ENCODE measurements around the gene FAM161B. TPM values are rescaled to one million over a fixed set of nuclear protein-coding genes. Genes with fewer than 3 reads are reported as not detected.
"Not testable (repeated sequence)": the region's sequence is repeated elsewhere in the genome, so short reads cannot be mapped to it uniquely, and the experiment has no call there.

The FAM161B gene
- total RNA-seq, 6 experiments from 2014 or later, result 3.5 to 4.3 (median 4.2) TPM

DNA sequence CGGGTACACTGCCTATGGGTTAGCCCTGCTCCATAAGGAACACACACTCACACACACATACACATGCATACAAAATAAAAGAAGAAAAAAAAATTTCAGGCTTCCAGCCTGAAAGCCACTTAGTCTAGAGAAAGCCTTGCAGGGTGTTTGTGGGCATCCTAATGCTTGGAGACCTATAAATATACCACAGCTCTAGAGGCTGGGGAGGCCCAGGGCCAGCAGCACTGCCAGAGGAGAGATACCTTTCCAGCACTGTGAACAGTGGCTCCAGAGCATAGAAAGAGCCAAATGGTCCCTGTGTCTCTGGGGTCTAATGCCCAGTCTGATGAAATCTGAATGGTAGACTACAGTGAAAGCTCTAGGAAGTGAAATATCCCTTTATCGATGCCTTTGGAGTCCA lies 12.9 kb downstream of the FAM161B start:
- H3K27me3 Mint-ChIP-seq (ENCODE audit: insufficient read depth), result no peaks in the 10 kb centered on the region; the same call in none of the 2 replicates
- DNase-seq, result no peak
- no peak overlapping the region for H3K4me3 Mint-ChIP-seq
- H3K4me1 Mint-ChIP-seq (ENCODE audit: low read depth), result no peaks in the 10 kb centered on the region
- H3K36me3 Mint-ChIP-seq (ENCODE audit: low read depth), result peaks cover 19% of the 10 kb centered on the region
- TF ChIP-seq, protein P1, sequence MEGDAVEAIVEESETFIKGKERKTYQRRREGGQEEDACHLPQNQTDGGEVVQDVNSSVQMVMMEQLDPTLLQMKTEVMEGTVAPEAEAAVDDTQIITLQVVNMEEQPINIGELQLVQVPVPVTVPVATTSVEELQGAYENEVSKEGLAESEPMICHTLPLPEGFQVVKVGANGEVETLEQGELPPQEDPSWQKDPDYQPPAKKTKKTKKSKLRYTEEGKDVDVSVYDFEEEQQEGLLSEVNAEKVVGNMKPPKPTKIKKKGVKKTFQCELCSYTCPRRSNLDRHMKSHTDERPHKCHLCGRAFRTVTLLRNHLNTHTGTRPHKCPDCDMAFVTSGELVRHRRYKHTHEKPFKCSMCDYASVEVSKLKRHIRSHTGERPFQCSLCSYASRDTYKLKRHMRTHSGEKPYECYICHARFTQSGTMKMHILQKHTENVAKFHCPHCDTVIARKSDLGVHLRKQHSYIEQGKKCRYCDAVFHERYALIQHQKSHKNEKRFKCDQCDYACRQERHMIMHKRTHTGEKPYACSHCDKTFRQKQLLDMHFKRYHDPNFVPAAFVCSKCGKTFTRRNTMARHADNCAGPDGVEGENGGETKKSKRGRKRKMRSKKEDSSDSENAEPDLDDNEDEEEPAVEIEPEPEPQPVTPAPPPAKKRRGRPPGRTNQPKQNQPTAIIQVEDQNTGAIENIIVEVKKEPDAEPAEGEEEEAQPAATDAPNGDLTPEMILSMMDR (IDR thresholded peaks at IDR 0.05), result no peak
- no peak overlapping the region for H3K27ac Mint-ChIP-seq
- H3K9me3 Mint-ChIP-seq, result no peaks in the 10 kb centered on the region

DNA sequence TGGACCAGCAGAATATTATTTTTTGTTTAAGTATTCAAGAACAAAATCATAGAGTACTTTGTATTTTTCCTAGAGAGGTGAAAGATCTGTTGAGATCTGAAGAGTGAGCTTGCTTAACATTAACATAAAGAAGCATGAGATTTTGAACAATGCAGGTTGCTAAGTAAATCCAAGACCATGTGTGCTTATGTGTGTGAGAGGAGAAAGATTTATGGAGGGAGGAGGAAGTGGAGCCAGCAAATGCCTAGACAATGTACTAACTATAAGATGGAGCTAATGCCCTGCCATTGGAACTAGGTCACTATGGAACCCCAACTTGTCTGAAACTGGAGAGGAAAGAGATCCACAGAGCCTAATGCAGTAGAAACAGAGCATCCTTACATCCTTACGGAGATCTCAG lies 13.3 kb downstream of the FAM161B start:
- H3K27ac Mint-ChIP-seq, result no peak overlapping the region; the same call in 1 of the 2 replicates

DNA sequence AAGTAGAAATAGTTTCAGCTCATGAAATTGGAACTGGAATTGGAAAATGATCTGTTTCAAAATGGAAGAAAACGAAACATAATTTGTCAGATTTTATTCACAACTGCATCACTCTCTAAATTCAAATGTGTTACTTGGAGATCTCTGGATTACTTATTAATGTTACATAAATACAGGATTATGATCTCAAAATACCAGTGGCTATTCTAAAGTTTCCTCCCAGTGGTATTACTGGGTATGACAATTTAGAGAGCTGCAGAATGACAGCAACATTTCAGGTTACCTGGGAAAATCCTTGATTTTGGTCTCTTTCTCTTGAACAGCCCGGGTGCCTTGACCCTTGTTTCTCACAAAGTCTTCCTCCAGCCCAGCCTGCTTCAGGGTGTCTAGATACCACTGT lies 14.2 kb downstream of the FAM161B start:
- Mint-ChIP-seq H3K4me1 (ENCODE audit: low read depth) (no peaks in the 10 kb centered on the region), H3K36me3 (ENCODE audit: low read depth) (peaks cover 29% of the 10 kb centered on the region), H3K9me3 (no peaks in the 10 kb centered on the region), H3K4me3 (no peak overlapping the region), H3K27me3 (ENCODE audit: insufficient read depth) (no peaks in the 10 kb centered on the region; the same call in none of the 2 replicates), H3K27ac (no peak overlapping the region)
- TF ChIP-seq, protein P1 (IDR thresholded peaks at IDR 0.05), result peak; percentile 73
- DNase-seq, result no peak

More for the DNA sequence above, 13.3 kb downstream of the FAM161B start:
- Mint-ChIP-seq H3K9me3 (no peaks in the 10 kb centered on the region), H3K27me3 (ENCODE audit: insufficient read depth) (no peaks in the 10 kb centered on the region; the same call in none of the 2 replicates), H3K36me3 (ENCODE audit: low read depth) (peaks cover 23% of the 10 kb centered on the region), H3K4me1 (ENCODE audit: low read depth) (no peaks in the 10 kb centered on the region), H3K4me3 (no peak overlapping the region)
- TF ChIP-seq, protein P1 (IDR thresholded peaks at IDR 0.05), result no peak
- no peak for DNase-seq

DNA sequence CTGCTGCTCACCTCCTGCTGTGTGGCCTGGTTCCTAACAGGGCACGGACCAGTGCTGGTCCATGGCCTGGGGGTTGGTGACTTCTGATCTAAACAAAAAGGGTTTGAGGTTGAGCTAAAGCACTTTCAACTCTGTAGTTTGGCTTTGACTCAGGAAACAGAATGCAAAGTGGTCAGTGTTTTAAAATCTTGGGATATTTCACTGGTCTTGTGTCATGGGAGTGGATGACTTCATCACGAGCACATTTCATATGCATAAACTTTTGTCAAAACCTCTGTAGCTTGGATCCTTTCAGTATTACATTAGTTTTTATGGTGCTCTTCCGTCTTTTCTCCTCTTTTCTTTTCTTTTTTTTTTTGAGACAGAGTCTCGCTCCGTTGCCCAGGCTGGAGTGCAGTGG lies 25.6 kb downstream of the FAM161B start:
- DNase-seq, result no peak
- peaks cover 8% of the 10 kb centered on the region; the same call in 1 of the 2 replicates for H3K36me3 Mint-ChIP-seq (ENCODE audit: low read depth)

DNA sequence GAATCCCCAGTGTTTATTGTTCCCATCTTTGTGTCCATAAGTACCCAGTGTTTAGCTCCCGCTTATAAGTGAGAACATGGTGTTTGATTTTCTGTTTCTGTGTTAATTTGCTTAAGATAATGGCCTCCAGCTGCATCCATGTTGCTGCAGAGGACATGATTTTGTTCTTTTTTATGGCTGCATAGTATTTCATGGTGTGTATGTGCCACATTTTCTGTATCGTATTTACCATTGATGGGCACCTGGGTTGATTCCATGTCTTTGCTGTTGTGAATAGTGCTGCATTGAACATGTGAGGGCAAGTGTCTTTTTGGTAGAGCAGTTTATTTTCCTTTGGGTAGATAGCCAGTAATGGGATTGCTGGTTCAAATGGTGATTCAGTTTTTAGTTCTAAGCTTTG lies 30.4 kb downstream of the FAM161B start:
- DNase-seq; H3K27me3 Mint-ChIP-seq (ENCODE audit: insufficient read depth); H3K9me3 Mint-ChIP-seq; H3K4me3 Mint-ChIP-seq; H3K27ac Mint-ChIP-seq: not testable (repeated sequence)
- Mint-ChIP-seq H3K36me3 (ENCODE audit: low read depth) (peaks cover 12% of the 10 kb centered on the region), H3K4me1 (ENCODE audit: low read depth) (peaks cover 23% of the 10 kb centered on the region)

More for the DNA sequence above, 25.6 kb downstream of the FAM161B start:
- H3K4me3 Mint-ChIP-seq, result no peak overlapping the region
- no peaks in the 10 kb centered on the region for H3K9me3 Mint-ChIP-seq
- no peaks in the 10 kb centered on the region for H3K27me3 Mint-ChIP-seq (ENCODE audit: insufficient read depth)
- TF ChIP-seq, protein P1 (IDR thresholded peaks at IDR 0.05), result no peak
- no peak overlapping the region for H3K27ac Mint-ChIP-seq
- H3K4me1 Mint-ChIP-seq (ENCODE audit: low read depth), result 0 out of 2 replicates have a peak, but pooled peaks cover 4% of the 10 kb centered on the region

DNA sequence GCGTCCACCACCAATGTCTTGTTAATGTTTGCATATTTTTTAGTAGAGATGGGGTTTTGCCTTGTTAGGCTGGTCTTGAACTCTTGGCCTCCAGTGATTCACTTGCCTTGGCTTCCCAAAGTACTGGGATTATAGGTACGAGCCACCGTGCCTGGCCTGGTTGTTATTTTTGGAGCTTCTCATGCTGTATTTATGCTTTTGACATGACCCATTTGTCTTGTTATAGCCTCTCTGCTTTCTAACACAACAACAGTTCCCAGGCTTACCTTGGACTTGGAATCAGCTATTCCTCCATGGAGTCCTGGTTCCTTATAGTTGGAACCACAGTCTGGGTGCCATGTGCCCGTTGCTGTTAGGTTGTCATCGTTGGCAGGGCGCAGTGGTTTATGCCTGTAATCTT lies 33.6 kb downstream of the FAM161B start:
- Mint-ChIP-seq H3K36me3 (ENCODE audit: low read depth) (peaks cover 29% of the 10 kb centered on the region), H3K27me3 (ENCODE audit: insufficient read depth) (no peaks in the 10 kb centered on the region), H3K9me3 (no peaks in the 10 kb centered on the region), H3K4me3 (no peak overlapping the region), H3K4me1 (ENCODE audit: low read depth) (peaks cover 30% of the 10 kb centered on the region), H3K27ac (no peak overlapping the region)
- DNase-seq, result no peak
- TF ChIP-seq, protein P1 (IDR thresholded peaks at IDR 0.05), result no peak
